Measurements from ENCODE around the gene ANO9. TPM values are rescaled to one million over a fixed set of nuclear protein-coding genes. Genes with fewer than 3 reads are reported as not detected.
"Not testable (repeated sequence)": the region's sequence is repeated elsewhere in the genome, so short reads cannot be mapped to it uniquely, and the experiment has no call there.

ANO9 gene
- total RNA-seq, 2 donors from 2014 or later: 34.3 to 56.5 TPM

GRCh38 chr11:429931-430456 lies 11.8 kb downstream of the ANO9 start:
- no peaks in the 10 kb centered on the region for H3K4me1 Mint-ChIP-seq (ENCODE audit: low read depth)
- H3K4me3 Mint-ChIP-seq: no peak overlapping the region
- no peak overlapping the region for H3K27ac Mint-ChIP-seq
- no peaks in the 10 kb centered on the region for H3K27me3 Mint-ChIP-seq (ENCODE audit: low read depth)
- DNase-seq (no peak), ATAC-seq (replicated peaks in 1 of 2) (no peak)
- H3K36me3 Mint-ChIP-seq (ENCODE audit: insufficient read depth in 2 of 2): no peaks in the 10 kb centered on the region
- H3K9me3 Mint-ChIP-seq: no peaks in the 10 kb centered on the region

GRCh38 chr11:429391-429790 lies 12.4 kb downstream of the ANO9 start:
- DNase-seq: no peak
- Mint-ChIP-seq H3K9me3 (no peaks in the 10 kb centered on the region), H3K27me3 (ENCODE audit: low read depth) (no peaks in the 10 kb centered on the region), H3K27ac (no peak overlapping the region), H3K4me3 (no peak overlapping the region), H3K4me1 (ENCODE audit: low read depth) (no peaks in the 10 kb centered on the region), H3K36me3 (ENCODE audit: insufficient read depth in 2 of 2) (peaks cover 2% of the 10 kb centered on the region in 2 donors)
- ATAC-seq (replicated peaks in 1 of 2): no peak

GRCh38 chr11:428295-428694 lies 13.5 kb downstream of the ANO9 start:
- DNase-seq (no peak), ATAC-seq (replicated peaks in 1 of 2) (no peak)
- Mint-ChIP-seq H3K9me3 (no peaks in the 10 kb centered on the region), H3K27me3 (ENCODE audit: low read depth) (no peaks in the 10 kb centered on the region), H3K4me1 (ENCODE audit: low read depth) (no peaks in the 10 kb centered on the region), H3K27ac (no peak overlapping the region), H3K4me3 (no peak overlapping the region), H3K36me3 (ENCODE audit: insufficient read depth in 2 of 2) (peaks cover 2% of the 10 kb centered on the region in 2 donors)

- ATAC-seq (replicated peaks in 1 of 2): no peak
- Mint-ChIP-seq H3K9me3 (no peaks in the 10 kb centered on the region), H3K36me3 (ENCODE audit: insufficient read depth in 2 of 2) (peaks cover 2% of the 10 kb centered on the region in 2 donors), H3K4me3 (no peak overlapping the region), H3K27me3 (ENCODE audit: low read depth) (no peaks in the 10 kb centered on the region), H3K4me1 (ENCODE audit: low read depth) (no peaks in the 10 kb centered on the region), H3K27ac (no peak overlapping the region)
- DNase-seq: no peak
Observed at GRCh38 chr11:426851-427250, 15.0 kb downstream of the ANO9 start.

GRCh38 chr11:425301-425700 lies 16.5 kb downstream of the ANO9 start:
- Mint-ChIP-seq H3K27me3 (ENCODE audit: low read depth) (no peaks in the 10 kb centered on the region), H3K4me3 (no peak overlapping the region), H3K36me3 (ENCODE audit: insufficient read depth in 2 of 2) (peaks cover 2% of the 10 kb centered on the region in 2 donors), H3K27ac (no peak overlapping the region), H3K9me3 (no peaks in the 10 kb centered on the region), H3K4me1 (ENCODE audit: low read depth) (no peaks in the 10 kb centered on the region)
- no peak for DNase-seq
- ATAC-seq (replicated peaks in 1 of 2): no peak

GRCh38 chr11:424766-425165 lies 17.0 kb downstream of the ANO9 start:
- peak overlapping the region; percentile 69 for H3K27ac Mint-ChIP-seq
- H3K27me3 Mint-ChIP-seq (ENCODE audit: low read depth); DNase-seq; H3K36me3 Mint-ChIP-seq (ENCODE audit: insufficient read depth in 2 of 2); H3K4me1 Mint-ChIP-seq (ENCODE audit: low read depth); H3K9me3 Mint-ChIP-seq; H3K4me3 Mint-ChIP-seq; ATAC-seq (replicated peaks in 1 of 2): not testable (repeated sequence)

GRCh38 chr11:424232-424631 lies 17.6 kb downstream of the ANO9 start:
- H3K27ac Mint-ChIP-seq: peak overlapping the region; percentile 69
- no peak overlapping the region for H3K4me3 Mint-ChIP-seq
- H3K36me3 Mint-ChIP-seq (ENCODE audit: insufficient read depth in 2 of 2): peaks cover 2% of the 10 kb centered on the region in 2 donors

GRCh38 chr11:422249-422656 lies 19.6 kb downstream of the ANO9 start:
- Mint-ChIP-seq H3K27ac (no peak overlapping the region), H3K4me3 (no peak overlapping the region), H3K27me3 (ENCODE audit: low read depth) (no peaks in the 10 kb centered on the region), H3K36me3 (ENCODE audit: insufficient read depth in 2 of 2) (peaks cover 2% of the 10 kb centered on the region in 2 donors), H3K4me1 (ENCODE audit: low read depth) (no peaks in the 10 kb centered on the region), H3K9me3 (no peaks in the 10 kb centered on the region)
- ATAC-seq (replicated peaks in 1 of 2) (no peak), DNase-seq (no peak)

More at GRCh38 chr11:424232-424631, 17.6 kb downstream of the ANO9 start:
- Mint-ChIP-seq H3K4me1 (ENCODE audit: low read depth) (no peaks in the 10 kb centered on the region), H3K27me3 (ENCODE audit: low read depth) (no peaks in the 10 kb centered on the region), H3K9me3 (no peaks in the 10 kb centered on the region)
- ATAC-seq (replicated peaks in 1 of 2) (no peak), DNase-seq (no peak)

GRCh38 chr11:420911-421321 lies 20.9 kb downstream of the ANO9 start:
- no peak overlapping the region for H3K4me3 Mint-ChIP-seq
- H3K27me3 Mint-ChIP-seq (ENCODE audit: low read depth): no peaks in the 10 kb centered on the region
- no peak overlapping the region for H3K27ac Mint-ChIP-seq
- no peaks in the 10 kb centered on the region for H3K9me3 Mint-ChIP-seq
- peaks cover 2% of the 10 kb centered on the region in 2 donors for H3K36me3 Mint-ChIP-seq (ENCODE audit: insufficient read depth in 2 of 2)
- peaks cover 5% of the 10 kb centered on the region for H3K4me1 Mint-ChIP-seq (ENCODE audit: low read depth)
- DNase-seq (no peak), ATAC-seq (replicated peaks in 1 of 2) (no peak)

GRCh38 chr11:420054-420910 lies 21.5 kb downstream of the ANO9 start:
- ATAC-seq (replicated peaks in 1 of 2): no peak
- Mint-ChIP-seq H3K9me3 (no peaks in the 10 kb centered on the region), H3K27me3 (ENCODE audit: low read depth) (no peaks in the 10 kb centered on the region), H3K4me1 (ENCODE audit: low read depth) (peaks cover 11% of the 10 kb centered on the region), H3K4me3 (no peak overlapping the region), H3K36me3 (ENCODE audit: insufficient read depth in 2 of 2) (peaks cover 2% of the 10 kb centered on the region in 2 donors), H3K27ac (no peak overlapping the region)
- no peak for DNase-seq

- Mint-ChIP-seq H3K36me3 (ENCODE audit: insufficient read depth in 2 of 2) (no peaks in the 10 kb centered on the region), H3K4me1 (ENCODE audit: low read depth) (peaks cover 19% of the 10 kb centered on the region), H3K27me3 (ENCODE audit: low read depth) (no peaks in the 10 kb centered on the region), H3K9me3 (no peaks in the 10 kb centered on the region), H3K27ac (no peak overlapping the region), H3K4me3 (no peak overlapping the region)
- DNase-seq (no peak), ATAC-seq (replicated peaks in 1 of 2) (no peak)
Observed at GRCh38 chr11:419248-420005, 22.4 kb downstream of the ANO9 start.

GRCh38 chr11:418343-419247 lies 23.2 kb downstream of the ANO9 start:
- H3K27me3 Mint-ChIP-seq (ENCODE audit: low read depth): no peaks in the 10 kb centered on the region
- H3K27ac Mint-ChIP-seq: no peak overlapping the region
- H3K4me1 Mint-ChIP-seq (ENCODE audit: low read depth): peaks cover 24% of the 10 kb centered on the region
- H3K9me3 Mint-ChIP-seq: no peaks in the 10 kb centered on the region
- no peaks in the 10 kb centered on the region for H3K36me3 Mint-ChIP-seq (ENCODE audit: insufficient read depth in 2 of 2)
- no peak overlapping the region for H3K4me3 Mint-ChIP-seq
- ATAC-seq (replicated peaks in 1 of 2) (no peak), DNase-seq (no peak)

Measured in activated T-cell treated with anti-CD3 and anti-CD28 coated beads, Interleukin-2, amount 50 U/mL, for 72 hours (primary cell).